HG02885 (cell line): ENCODE data around the gene HTR3B.
A peak's percentile ranks its signal among the peaks of the same experiment; 100 is the strongest.
"Not testable (repeated sequence)": the region's sequence is repeated elsewhere in the genome, so short reads cannot be mapped to it uniquely, and the experiment has no call there.

Experiments used
- ATAC-seq: cut with Tn5 transposase; IDR thresholded peaks from one replicate; pipeline ENCODE4 v1.9.1; 2021; ENCODE audit warnings: mild to moderate bottlenecking; ENCODE audit not compliant: unreplicated experiment, poor library complexity

Gene HTR3B

GRCh38 chr11:113880971-113881370 lies 23.6 kb upstream of the HTR3B start:
- ATAC-seq, result no peak

DNA sequence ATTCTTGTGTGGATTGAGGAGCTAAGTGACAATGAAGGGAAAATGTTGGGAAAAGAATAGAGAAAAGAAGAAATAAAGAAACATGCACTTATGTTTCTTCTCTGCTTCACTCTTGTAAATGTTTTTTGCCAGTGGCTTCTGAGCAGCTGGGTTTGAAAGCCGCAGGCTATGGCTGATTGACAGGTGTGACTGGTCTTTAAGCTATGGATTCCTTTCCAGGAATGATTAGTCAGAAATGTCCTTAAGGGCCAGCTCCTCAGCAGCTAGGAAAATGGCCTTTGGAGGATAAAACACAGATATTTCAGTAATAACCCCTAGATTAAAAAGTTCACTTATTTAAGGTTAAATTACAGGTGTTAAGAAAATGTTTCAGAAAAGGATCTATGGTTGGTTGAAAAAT lies 22.7 kb upstream of the HTR3B start:
- no peak for ATAC-seq

GRCh38 chr11:113884361-113884836 lies 20.2 kb upstream of the HTR3B start:
- ATAC-seq, result no peak

GRCh38 chr11:113885897-113886296 lies 18.7 kb upstream of the HTR3B start:
- no peak for ATAC-seq

- no peak for ATAC-seq
Observed at GRCh38 chr11:113888848-113889247, 15.7 kb upstream of the HTR3B start.

GRCh38 chr11:113894421-113894996 lies 10.1 kb upstream of the HTR3B start:
- ATAC-seq, result peak; percentile 56

DNA sequence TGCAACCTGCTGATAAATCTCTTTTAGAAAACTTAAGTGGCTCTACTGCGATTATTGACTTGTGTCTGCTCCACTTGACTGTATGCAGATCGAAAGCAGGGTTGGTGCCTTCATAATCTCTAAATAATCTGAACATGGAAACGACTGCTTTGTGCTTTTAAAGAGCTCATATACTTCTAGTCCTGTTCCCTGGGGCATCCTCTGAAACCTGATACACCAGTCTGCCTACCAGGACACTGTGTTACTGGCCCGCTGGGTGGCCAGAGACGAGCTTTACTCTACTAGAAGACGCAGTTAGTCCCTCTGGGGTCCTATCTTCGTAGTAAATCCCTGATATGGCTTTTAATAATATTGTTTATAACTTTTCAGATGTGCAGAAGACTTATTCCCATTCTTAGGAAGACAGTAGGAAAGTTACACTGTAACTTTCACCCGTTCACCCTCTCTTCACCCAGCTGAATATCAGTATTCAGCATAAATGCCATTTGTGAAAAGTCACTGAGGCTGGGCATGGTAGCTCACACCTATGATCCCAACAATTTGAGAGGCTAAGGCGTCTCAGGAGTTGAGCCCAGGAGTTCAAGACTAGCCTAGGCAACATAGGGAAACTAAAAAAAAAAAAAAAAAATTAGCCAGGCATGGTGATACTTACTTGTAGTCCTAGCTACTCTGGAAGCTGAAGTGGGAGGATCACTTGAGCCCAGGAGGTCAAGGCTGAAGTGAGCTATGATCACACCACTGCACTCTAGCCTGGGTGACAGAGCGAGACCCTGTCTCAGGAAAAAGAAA lies 9.0 kb upstream of the HTR3B start:
- no peak for ATAC-seq

DNA sequence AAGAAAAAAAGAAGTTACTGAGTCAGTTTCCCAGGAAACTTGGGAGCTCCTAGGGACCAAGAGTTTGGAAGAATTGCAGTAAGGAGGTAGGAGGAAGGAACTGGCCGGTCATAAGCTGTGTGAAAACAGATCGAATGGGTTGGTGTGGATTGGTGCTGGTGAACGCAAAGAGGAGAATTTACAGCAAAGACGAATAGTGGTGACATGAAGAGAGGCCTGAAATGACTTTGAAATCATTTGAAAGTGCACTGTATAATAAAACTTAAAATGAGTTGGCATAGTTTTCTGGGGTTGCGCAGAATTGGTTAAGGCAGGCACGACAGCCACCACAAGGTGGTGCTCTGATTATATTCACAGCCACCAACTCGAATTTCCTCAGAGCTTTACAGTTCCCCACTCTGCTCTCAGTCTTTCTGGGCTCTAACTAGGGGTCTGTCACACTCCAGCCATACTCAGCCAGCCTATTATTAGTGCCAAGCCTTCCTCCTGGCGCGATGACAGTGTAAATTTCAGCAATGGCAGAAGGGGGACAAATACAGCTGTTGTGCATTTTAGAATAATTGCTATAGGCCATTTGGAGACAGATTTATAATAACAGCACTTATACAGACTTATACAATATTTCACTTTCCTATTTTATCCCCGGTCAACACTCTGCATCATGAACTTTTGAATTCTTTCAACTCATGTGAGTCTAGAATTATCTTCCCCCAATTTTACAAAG lies 8.3 kb upstream of the HTR3B start:
- ATAC-seq, result peak; percentile 56

DNA sequence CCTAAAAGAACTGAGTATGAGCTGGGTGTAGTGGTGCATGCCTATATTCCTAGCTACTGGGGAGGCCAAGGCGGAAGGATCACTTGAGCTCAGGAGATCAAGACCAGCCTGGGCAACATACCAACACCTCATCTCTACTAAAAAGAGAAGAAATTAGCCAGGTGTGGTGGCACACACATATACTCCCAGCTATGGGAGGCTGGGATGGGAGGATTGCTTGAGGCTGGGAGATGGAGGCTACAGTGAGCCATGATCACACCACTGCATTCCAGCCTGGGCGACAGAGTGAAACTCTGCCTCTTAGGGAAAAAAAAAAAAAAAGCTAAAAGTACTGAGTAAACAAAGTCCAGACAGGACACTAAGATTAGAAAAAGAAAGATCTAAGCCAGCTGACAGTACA lies 3.5 kb upstream of the HTR3B start:
- no peak for ATAC-seq

DNA sequence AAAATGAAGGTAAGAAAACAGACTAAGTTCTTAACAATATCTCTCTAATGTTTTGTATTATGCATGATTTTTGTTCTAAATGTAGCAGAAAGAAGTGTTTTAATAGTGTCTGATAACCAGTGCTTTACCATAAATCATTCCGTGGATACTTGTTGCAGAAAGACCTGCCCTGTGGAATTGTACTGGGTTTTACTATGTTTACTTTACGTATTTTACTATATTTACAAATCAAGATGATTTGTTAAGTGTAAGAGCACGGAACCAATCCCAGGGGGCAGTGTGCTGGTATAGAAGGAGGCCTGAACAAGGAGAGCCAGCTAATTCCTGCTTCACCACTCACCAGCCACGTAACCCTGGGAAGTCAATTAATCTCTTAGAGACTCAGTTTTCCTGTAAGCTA lies 1.4 kb downstream of the HTR3B start:
- ATAC-seq, result no peak

DNA sequence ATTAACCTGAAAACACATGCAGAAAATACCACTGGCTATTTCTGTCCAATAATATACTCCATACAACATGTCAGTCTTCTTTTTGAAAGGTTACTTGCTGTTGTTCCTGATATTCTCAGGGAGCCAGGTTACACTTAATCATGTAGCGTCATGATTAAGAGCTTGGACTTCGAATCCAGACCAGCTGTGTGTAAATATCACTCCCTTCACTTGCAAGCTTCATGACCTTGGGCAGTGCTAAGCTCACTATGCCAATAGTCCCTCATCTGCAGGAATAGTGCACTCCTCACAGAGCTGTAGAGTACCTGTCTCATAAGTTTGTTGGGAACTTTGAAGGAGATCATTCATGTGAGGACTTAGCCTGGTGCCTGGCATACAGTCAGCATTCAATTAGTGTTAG lies 1.9 kb downstream of the HTR3B start:
- ATAC-seq, result no peak

DNA sequence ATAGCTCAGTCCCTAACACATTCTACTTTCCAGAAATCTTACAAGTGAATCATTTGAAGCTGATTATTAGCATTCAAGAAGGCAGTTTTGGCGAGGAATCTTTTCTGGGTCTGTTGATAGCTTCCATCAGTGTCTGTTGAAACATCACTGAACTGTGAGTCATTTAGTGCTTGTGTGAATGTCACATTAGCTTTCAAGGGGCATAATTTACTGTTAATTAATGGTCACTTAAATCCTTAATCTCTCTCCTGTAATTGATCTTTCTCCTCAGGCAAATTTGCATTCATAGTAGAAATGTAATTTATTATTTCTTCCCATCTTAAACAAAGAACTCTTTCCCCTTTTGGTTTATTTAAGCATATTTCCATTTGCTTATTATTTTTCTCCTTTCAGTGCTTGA lies 2.6 kb downstream of the HTR3B start:
- ATAC-seq, result no peak

DNA sequence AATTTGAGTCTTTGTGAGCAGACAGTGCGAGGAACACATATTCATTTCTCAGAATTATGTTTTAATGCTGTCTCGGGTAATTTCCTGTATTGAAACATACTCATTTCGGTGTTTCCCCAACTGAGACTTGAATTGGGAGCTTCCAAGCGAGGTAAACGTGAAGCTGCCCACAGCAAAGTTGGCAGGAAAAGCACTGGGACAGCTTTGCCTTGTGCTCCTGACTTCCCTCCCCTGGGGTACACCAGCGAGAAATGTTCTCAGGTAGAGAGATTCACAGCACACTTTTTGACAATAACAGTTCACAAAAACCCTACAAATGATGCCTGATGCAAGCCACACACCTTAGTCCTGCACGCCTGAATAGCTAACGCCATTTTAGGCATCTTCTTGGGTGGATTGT lies 3.1 kb downstream of the HTR3B start:
- ATAC-seq, result no peak

DNA sequence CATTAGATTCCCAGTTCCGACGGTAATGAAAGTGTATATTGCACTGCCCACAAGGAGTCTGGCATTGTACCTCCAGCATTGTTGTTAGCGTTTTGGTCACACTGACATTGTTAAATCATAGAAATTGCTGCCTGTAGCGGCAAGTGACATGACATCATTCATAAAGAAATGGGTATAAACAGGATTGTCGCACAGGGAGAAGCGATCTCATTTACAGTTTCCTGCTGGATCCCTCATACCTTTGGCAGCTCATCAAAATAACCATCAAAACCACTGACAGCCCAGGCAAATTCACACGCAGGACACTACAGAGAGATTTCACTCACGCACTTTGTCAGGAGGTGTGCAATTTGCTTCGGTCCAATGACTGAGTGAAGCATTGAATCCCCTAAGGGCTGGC lies 3.5 kb downstream of the HTR3B start:
- no peak for ATAC-seq

DNA sequence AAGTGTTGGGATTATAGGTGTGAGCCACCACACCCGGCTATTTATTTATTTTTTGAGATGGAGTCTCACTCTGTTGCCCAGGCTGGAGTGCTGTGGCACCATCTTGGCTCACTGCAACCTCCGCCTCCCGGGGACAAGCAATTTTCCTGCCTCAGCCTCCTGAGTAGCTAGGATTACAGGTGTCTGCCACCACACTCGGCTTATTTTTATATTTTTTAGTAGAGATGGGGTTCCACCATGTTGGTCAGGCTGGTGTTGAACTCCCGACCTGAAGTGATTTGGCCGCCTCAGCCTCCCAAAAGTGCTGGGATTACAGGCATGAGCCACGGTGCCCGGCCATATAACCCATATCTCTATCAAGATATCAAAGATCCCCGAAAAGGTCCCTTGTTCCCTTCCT lies 6.9 kb downstream of the HTR3B start:
- ATAC-seq, result not testable (repeated sequence)

- no peak for ATAC-seq
Observed at GRCh38 chr11:113923572-113923971, 19.0 kb downstream of the HTR3B start.

- ATAC-seq, result no peak
Observed at GRCh38 chr11:113926273-113927197, 21.9 kb downstream of the HTR3B start.

DNA sequence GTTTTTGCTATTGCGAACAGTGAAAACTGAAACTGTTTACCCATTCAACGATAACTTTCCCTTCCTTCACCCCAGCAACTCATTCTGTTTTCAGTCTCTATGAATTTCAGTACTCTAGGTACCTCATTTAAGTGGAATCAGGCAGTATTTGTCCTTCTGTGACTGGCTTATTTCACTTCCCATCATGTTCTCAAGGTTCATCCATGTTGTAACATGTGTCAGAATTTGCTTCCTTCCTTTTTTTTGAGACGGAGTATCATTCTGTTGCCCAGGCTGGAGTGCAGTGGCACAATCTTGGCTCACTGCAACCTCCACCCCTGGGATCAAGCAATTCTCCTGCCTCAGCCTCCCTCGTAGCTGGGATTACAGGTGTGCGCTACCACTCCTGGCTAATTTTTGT lies 23.7 kb downstream of the HTR3B start:
- no peak for ATAC-seq

- ATAC-seq, result no peak
Observed at GRCh38 chr11:113932788-113933187, 28.2 kb downstream of the HTR3B start.

GRCh38 chr11:113934193-113934592 lies 29.6 kb downstream of the HTR3B start:
- not testable (repeated sequence) for ATAC-seq
